Measurements from ENCODE around the gene OR10V1. TPM values are rescaled to one million over a fixed set of nuclear protein-coding genes. Genes with fewer than 3 reads are reported as not detected.

The OR10V1 gene, protein sequence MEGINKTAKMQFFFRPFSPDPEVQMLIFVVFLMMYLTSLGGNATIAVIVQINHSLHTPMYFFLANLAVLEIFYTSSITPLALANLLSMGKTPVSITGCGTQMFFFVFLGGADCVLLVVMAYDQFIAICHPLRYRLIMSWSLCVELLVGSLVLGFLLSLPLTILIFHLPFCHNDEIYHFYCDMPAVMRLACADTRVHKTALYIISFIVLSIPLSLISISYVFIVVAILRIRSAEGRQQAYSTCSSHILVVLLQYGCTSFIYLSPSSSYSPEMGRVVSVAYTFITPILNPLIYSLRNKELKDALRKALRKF
- not detected in 2 replicates for total RNA-seq

DNA sequence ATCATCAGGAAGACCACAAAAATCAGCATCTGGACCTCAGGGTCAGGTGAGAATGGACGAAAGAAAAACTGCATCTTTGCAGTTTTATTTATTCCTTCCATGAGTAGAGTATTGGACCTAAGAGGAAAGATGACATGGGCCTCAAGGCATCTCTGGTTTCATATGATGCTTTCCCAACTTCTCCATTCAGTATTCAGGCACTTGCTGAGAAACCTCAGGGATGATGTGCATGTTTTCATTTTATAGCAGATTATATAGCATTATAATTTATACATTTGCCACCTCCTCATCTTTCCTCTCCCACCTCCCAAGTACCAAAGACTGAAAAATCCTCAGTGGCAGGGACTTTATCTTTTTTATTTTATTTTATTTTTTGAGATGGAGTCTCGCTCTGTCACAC, at the start of gene OR10V1:
Gene OR10V1, minus strand, starts transcription at position 101 of the 400 bp plus-strand sequence. Its CDS starts 0 bp downstream, at position 101.

GRCh38 chr11:59754859-59755700, 41.4 kb upstream of the OR10V1 start, which contains the start of gene STX3:
TSS of gene STX3 (plus strand) at chr11:59755376. CDS start at chr11:59755606, 230 bp downstream.

DNA sequence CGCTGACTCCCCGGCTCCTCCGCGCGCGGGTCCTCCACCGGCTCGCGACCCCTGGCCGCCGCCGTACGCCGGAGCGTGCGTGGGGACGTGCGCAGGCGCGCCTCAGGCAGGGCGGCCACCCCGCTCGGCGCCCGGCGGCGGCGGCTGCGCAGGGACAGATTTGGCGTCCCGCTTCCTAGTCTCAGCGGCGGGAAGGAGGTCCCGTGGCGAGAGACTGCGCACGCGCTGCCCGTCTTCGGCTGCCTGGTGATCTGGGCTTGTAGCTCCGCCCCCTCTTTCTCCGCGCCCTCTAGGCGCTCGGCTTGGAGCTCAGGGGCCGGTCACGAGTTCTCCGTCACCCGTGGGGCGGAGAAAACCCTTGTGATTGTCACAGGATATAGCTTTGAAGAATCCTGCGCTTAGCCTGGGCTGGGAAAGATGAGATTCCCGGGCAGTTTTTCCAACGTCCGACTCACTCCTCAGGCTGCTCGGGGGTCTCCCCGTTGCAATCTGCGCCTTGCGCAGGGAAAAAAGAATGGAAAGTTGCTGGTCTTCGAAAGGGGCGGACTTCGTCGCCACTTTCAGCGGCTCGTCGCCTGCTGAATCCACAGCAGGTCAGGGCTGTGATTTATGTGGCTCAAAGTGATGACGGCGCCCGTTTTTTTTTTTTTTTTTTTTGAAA, 44.6 kb downstream of the OR10V1 start, which contains the start of gene PATL1:
Gene PATL1, minus strand, starts transcription at position 88 of the 661 bp plus-strand sequence. CDS start 142 bp downstream, outside the sequence.

Other genes starting within 250 kb of the OR10V1 start
- gene OR4D10, start 240.5 kb downstream of the OR10V1 start, total RNA-seq = not detected in 2 replicates
- not detected in 2 replicates for gene OR4D11, start 210.3 kb downstream of the OR10V1 start, total RNA-seq
- gene OR4D9, start 202.3 kb downstream of the OR10V1 start, total RNA-seq = not detected in 2 replicates
- gene OSBP, start 98.1 kb downstream of the OR10V1 start, total RNA-seq = 33.2 and 45.1 TPM in 2 replicates
- gene PATL1, start 44.8 kb downstream of the OR10V1 start, total RNA-seq = 12.4 and 14.9 TPM in 2 replicates
- 23.2 and 35.7 TPM in 2 replicates for gene STX3, start 41.5 kb upstream of the OR10V1 start, total RNA-seq
- 21.8 and 27.5 TPM in 2 replicates for gene MRPL16, start 96.9 kb upstream of the OR10V1 start, total RNA-seq
- gene CBLIF, start 131.7 kb upstream of the OR10V1 start, total RNA-seq = not detected in 2 replicates
- 0.11 TPM in 1 of 2 replicates, not detected in the other for gene TCN1, start 152.6 kb upstream of the OR10V1 start, total RNA-seq
- not detected in 2 replicates for gene OOSP3, start 164.9 kb upstream of the OR10V1 start, total RNA-seq
- gene OOSP1, start 224.6 kb upstream of the OR10V1 start, total RNA-seq = 0.39 TPM in 1 of 2 replicates, not detected in the other

All from placental epithelial cell (primary cell).